ENCODE data around the gene STAC3. TPM values are rescaled to one million over a fixed set of nuclear protein-coding genes. Genes with fewer than 3 reads are reported as not detected.

Gene STAC3
- total and polyA plus RNA-seq, 2 donors from 2014 or later, result 1.5 to 3.1 TPM

DNA sequence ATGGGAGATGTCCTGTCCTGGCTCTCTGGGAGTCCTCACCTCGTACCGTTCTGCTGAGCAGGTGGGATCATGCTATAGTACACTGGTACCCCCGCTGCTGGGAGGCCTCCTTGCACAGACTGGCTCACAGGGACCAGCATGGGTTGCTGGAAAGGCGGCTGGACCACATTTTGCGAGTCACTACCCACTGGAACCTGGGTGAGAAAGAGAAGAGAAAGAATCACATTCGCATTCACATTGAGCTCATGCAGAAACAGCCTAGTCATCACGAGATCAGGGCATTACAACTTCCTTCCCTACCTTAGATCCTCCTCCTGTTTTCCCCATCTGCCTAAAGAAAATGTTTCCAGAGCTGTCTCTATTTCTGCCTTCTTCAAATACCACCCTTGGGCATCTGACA, 17.3 kb upstream of the STAC3 start:
- intact Hi-C loops (cut with DNase I), result loop anchor here (10.0 kb wide), 1 partner anchor 187 kb away; the partner anchor contains the start of genes GLI1 and INHBE
- Histone ChIP-seq H3K36me3 (ENCODE audit: control insufficient read depth in 2 of 3, insufficient read depth in 3 of 3, low read length in 3 of 3) (peaks cover 13 to 38% (median 37%) of the 10 kb centered on the region in 3 donors), H3K27me3 (ENCODE audit: control insufficient read depth, insufficient read depth, low read length) (no peaks in the 10 kb centered on the region), H3K4me1 (ENCODE audit: control insufficient read depth in 2 of 3, insufficient read depth in 2 of 3, low read depth in 1 of 3, low read length in 3 of 3) (no peaks in the 10 kb centered on the region), H3K4me3 (ENCODE audit: low read length in 3 of 3) (no peak overlapping the region), H3K27ac (ENCODE audit: low read depth in 2 of 2, low read length in 2 of 2) (no peak overlapping the region), H3K9me3 (ENCODE audit: control insufficient read depth in 2 of 3, insufficient read depth in 1 of 3, low read length in 3 of 3) (no peaks in the 10 kb centered on the region), H3K9ac (ENCODE audit: low read length in 3 of 3) (no peak overlapping the region)
- FAIRE-seq (no peak), DNase-seq (no peak)
- TF ChIP-seq, protein P1, sequence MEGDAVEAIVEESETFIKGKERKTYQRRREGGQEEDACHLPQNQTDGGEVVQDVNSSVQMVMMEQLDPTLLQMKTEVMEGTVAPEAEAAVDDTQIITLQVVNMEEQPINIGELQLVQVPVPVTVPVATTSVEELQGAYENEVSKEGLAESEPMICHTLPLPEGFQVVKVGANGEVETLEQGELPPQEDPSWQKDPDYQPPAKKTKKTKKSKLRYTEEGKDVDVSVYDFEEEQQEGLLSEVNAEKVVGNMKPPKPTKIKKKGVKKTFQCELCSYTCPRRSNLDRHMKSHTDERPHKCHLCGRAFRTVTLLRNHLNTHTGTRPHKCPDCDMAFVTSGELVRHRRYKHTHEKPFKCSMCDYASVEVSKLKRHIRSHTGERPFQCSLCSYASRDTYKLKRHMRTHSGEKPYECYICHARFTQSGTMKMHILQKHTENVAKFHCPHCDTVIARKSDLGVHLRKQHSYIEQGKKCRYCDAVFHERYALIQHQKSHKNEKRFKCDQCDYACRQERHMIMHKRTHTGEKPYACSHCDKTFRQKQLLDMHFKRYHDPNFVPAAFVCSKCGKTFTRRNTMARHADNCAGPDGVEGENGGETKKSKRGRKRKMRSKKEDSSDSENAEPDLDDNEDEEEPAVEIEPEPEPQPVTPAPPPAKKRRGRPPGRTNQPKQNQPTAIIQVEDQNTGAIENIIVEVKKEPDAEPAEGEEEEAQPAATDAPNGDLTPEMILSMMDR (IDR thresholded peaks at IDR 0.05; ENCODE audit: borderline replicate concordance, extremely low read depth, insufficient read depth), result no peak

DNA sequence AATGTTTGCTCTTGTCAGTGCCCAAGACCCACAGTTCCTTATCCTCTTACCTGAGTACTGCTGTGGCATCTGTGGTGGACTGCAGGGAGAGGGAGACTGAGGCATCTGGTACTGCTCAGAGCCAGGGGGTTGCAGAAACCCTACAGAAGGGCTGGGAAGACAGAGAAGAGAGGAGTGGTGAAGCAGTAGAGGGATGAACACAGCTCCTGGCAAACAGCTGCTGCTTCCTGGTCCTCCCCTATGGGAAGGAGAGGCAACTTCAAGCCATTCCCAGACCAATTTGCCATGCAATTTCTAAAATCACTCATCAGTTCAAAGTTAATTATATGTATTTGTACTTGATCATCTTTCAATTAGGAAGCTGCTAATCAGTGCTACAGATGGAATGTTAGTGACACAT, 15.7 kb upstream of the STAC3 start:
- H3K36me3 ChIP-seq (ENCODE audit: control insufficient read depth in 2 of 3, insufficient read depth in 3 of 3, low read length in 3 of 3), result peaks cover 10 to 36% (median 32%) of the 10 kb centered on the region in 3 donors
- TF ChIP-seq, protein P1 (IDR thresholded peaks at IDR 0.05; ENCODE audit: borderline replicate concordance, extremely low read depth, insufficient read depth), result no peak
- H3K27ac ChIP-seq (ENCODE audit: low read depth in 2 of 2, low read length in 2 of 2), result no peak overlapping the region
- H3K27me3 ChIP-seq (ENCODE audit: control insufficient read depth, insufficient read depth, low read length), result no peaks in the 10 kb centered on the region
- DNase-seq, result no peak
- intact Hi-C loops (cut with DNase I), result loop anchor here (10.0 kb wide), 1 partner anchor 188 kb away; the partner anchor contains the start of genes GLI1 and INHBE
- no peak overlapping the region for H3K4me3 ChIP-seq (ENCODE audit: low read length in 3 of 3)
- H3K9ac ChIP-seq (ENCODE audit: low read length in 3 of 3), result no peak overlapping the region
- no peak for FAIRE-seq
- H3K9me3 ChIP-seq (ENCODE audit: control insufficient read depth in 2 of 3, insufficient read depth in 1 of 3, low read length in 3 of 3), result no peaks in the 10 kb centered on the region
- no peaks in the 10 kb centered on the region for H3K4me1 ChIP-seq (ENCODE audit: control insufficient read depth in 2 of 3, insufficient read depth in 2 of 3, low read depth in 1 of 3, low read length in 3 of 3)

DNA sequence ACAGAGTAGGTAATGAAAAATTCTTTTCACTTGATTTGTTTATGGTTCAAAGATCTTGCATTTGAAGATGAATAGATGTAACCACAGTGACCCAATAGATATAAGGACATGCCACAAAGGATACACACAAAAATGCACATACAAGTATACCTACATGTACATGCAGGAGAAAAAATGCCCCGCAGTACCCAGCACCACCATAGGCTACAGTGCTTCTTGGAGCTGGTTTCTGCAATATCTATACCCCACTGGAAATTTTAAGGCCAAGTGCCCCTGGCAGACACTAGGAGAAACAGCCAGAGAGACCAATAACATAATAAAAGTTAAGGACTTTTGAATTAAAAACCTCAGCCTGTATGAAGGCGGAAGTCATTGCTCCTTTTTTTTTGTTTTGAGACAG, 12.1 kb upstream of the STAC3 start:
- no peak for FAIRE-seq
- Histone ChIP-seq H3K4me1 (ENCODE audit: control insufficient read depth in 2 of 3, insufficient read depth in 2 of 3, low read depth in 1 of 3, low read length in 3 of 3) (no peaks in the 10 kb centered on the region), H3K4me3 (ENCODE audit: low read length in 3 of 3) (no peak overlapping the region), H3K27ac (ENCODE audit: low read depth in 2 of 2, low read length in 2 of 2) (no peak overlapping the region), H3K9ac (ENCODE audit: low read length in 3 of 3) (no peak overlapping the region), H3K27me3 (ENCODE audit: control insufficient read depth, insufficient read depth, low read length) (no peaks in the 10 kb centered on the region), H3K9me3 (ENCODE audit: control insufficient read depth in 2 of 3, insufficient read depth in 1 of 3, low read length in 3 of 3) (no peaks in the 10 kb centered on the region), H3K36me3 (ENCODE audit: control insufficient read depth in 2 of 3, insufficient read depth in 3 of 3, low read length in 3 of 3) (peaks cover 4 to 41% (median 25%) of the 10 kb centered on the region in 3 donors)
- DNase-seq, result no peak
- TF ChIP-seq, protein P1 (IDR thresholded peaks at IDR 0.05; ENCODE audit: borderline replicate concordance, extremely low read depth, insufficient read depth), result no peak
- intact Hi-C loops (cut with DNase I), result loop anchor here (10.0 kb wide), 1 partner anchor 192 kb away; the partner anchor contains the start of genes GLI1 and INHBE

Measured in kidney (tissue), 14 donors.